ENCODE measurements around the gene RPS15.
A peak's percentile ranks its signal among the peaks of the same experiment; 100 is the strongest.

The RPS15 gene

GRCh38 chr19:1455002-1455335 lies 16.8 kb downstream of the RPS15 start:
- peak overlapping the region in 1 of 2 donors; percentile 44 for H3K4me3 Mint-ChIP-seq

DNA sequence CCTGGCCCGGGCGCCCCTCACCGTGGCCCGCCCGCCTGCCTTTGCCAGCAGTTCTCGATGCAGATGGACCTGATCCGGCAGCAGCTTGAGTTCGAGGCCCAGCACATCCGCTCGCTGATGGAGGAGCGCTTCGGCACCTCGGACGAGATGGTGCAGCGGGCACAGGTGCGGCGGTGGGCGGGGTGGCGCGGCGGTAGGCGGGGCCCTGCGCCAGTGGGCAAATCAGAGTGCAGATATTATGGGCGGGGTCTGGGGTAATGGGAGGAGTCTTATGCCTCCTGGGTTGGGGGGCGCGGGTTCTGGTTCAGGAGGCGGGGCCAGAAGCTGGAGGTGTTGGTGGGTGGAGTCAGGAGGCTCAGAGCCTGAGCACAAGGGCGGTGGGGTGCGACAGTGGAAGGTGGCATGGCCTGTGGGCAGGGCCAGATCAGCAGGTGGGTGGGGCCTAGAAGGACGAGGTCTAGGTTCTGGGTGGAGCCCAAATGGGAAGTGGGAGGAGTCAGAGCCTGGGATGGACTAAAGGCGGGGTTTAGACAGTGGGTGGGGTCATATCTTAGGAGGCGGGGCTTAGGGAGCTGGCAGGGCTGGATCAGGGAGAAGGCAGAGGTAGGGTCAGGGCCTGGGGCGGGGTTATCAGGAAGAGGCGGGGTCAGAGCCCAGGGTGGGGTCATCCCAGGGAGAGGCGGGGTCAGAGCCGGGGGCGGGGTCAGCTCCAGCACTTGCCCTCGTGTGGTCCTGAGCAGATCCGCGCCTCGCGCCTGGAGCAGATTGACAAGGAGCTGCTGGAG lies 17.3 kb downstream of the RPS15 start:
- Mint-ChIP-seq H3K27ac (peak overlapping the region; percentile 77), H3K36me3 (peaks cover 10 to 12% of the 10 kb centered on the region in 2 donors), H3K4me1 (peaks cover 20 to 26% of the 10 kb centered on the region in 2 donors), H3K9me3 (peaks cover 4 to 5% of the 10 kb centered on the region in 2 donors), H3K4me3 (peak overlapping the region; percentile 61 to 72), H3K27me3 (peaks cover 57 to 74% of the 10 kb centered on the region in 2 donors)
- DNase-seq: peak; percentile 33
- peak; percentile 62 to 66 for ATAC-seq (replicated peaks)

More at GRCh38 chr19:1455002-1455335, 16.8 kb downstream of the RPS15 start:
- Mint-ChIP-seq H3K27me3 (peaks cover 61 to 78% of the 10 kb centered on the region in 2 donors), H3K9me3 (peaks cover 4 to 5% of the 10 kb centered on the region in 2 donors), H3K4me1 (peaks cover 20 to 26% of the 10 kb centered on the region in 2 donors), H3K27ac (peak overlapping the region; percentile 77), H3K36me3 (peaks cover 10 to 12% of the 10 kb centered on the region in 2 donors)
- ATAC-seq (replicated peaks) (peak; percentile 29 to 41), DNase-seq (no peak)

DNA sequence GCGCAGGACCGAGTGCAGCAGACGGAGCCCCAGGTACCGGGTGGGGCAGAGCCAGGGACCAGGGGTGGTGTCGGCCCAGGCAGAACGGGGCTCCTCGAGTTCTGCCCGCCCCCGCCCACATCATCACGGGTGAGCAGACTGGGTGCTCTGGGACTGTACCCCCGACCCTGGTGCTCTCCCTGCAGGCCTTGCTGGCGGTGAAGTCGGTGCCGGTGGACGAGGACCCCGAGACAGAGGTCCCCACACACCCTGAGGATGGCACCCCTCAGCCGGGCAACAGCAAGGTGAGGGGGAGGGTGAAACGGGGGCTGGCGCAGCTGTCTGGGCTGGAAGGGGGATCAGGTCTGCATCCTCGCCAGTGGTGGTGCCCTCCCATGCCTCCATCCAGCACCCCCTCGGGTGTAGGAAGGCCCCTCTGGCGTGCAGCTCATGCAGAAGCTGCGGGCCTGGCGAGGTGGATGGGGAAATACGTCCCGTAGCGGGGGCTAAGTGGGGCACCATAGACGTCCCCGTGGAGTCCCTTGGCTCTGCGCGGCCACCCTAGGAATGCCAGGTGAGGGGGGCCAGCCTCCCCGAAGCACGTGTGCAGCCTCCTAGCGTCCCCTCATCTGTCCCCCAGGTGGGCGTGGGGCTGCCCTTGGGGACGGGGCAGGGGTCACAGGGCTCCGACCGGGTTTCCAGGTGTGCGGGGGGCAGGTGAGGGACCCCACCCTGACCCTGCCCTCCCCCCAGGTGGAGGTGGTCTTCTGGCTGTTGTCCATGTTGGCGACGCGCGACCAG lies 18.1 kb downstream of the RPS15 start:
- H3K4me1 Mint-ChIP-seq: peaks cover 16 to 26% of the 10 kb centered on the region in 2 donors
- no peak for ATAC-seq (replicated peaks)
- DNase-seq: no peak
- H3K27me3 Mint-ChIP-seq: peaks cover 49 to 66% of the 10 kb centered on the region in 2 donors
- H3K27ac Mint-ChIP-seq: no peak overlapping the region
- H3K9me3 Mint-ChIP-seq: peaks cover 4 to 5% of the 10 kb centered on the region in 2 donors
- peaks cover 10 to 12% of the 10 kb centered on the region in 2 donors for H3K36me3 Mint-ChIP-seq
- H3K4me3 Mint-ChIP-seq: peak overlapping the region in 1 of 2 donors; percentile 72

GRCh38 chr19:1457031-1457739 lies 19.0 kb downstream of the RPS15 start:
- H3K4me3 Mint-ChIP-seq: no peak overlapping the region
- H3K27ac Mint-ChIP-seq: no peak overlapping the region
- ATAC-seq (replicated peaks) (no peak), DNase-seq (no peak)
- peaks cover 16 to 26% of the 10 kb centered on the region in 2 donors for H3K4me1 Mint-ChIP-seq
- H3K27me3 Mint-ChIP-seq: peaks cover 41 to 57% of the 10 kb centered on the region in 2 donors
- peaks cover 10 to 12% of the 10 kb centered on the region in 2 donors for H3K36me3 Mint-ChIP-seq
- H3K9me3 Mint-ChIP-seq: peaks cover 4 to 5% of the 10 kb centered on the region in 2 donors

- ATAC-seq (replicated peaks) (no peak), DNase-seq (no peak)
- Mint-ChIP-seq H3K9me3 (peaks cover 4 to 5% of the 10 kb centered on the region in 2 donors), H3K4me3 (no peak overlapping the region), H3K27me3 (peaks cover 36 to 50% of the 10 kb centered on the region in 2 donors), H3K27ac (no peak overlapping the region), H3K36me3 (peaks cover 10 to 12% of the 10 kb centered on the region in 2 donors), H3K4me1 (peaks cover 13 to 24% of the 10 kb centered on the region in 2 donors)
Observed at GRCh38 chr19:1457892-1458291, 19.7 kb downstream of the RPS15 start.

DNA sequence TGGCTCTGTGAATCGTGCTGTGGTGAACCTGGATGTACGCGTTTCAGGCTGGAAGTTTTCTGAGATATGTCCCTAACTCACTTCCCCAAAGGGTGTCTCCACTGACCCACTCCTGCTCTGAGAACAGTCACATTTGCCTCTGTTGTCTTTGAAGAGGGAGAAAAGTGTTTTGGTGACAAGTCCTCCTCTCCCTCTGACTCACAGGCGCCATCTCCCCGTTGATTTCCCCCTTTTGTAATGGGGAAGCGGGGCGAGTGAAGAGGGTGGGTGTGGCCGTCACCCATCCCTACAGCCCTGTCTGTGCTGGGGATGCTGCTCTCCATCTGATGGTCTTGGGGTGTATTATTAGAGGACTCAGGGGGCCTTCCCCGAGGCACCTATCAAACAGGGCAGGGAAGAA lies 21.3 kb downstream of the RPS15 start:
- ATAC-seq (replicated peaks) (no peak), DNase-seq (no peak)
- Mint-ChIP-seq H3K36me3 (peaks cover 8 to 10% of the 10 kb centered on the region in 2 donors), H3K4me1 (peaks cover 7 to 14% of the 10 kb centered on the region in 2 donors), H3K27ac (no peak overlapping the region), H3K4me3 (no peak overlapping the region), H3K27me3 (peaks cover 26 to 38% of the 10 kb centered on the region in 2 donors), H3K9me3 (peaks cover 4 to 5% of the 10 kb centered on the region in 2 donors)

- Mint-ChIP-seq H3K4me3 (no peak overlapping the region), H3K4me1 (peaks cover 4 to 7% of the 10 kb centered on the region in 2 donors), H3K27me3 (peaks cover 20 to 31% of the 10 kb centered on the region in 2 donors), H3K36me3 (peaks cover 8 to 10% of the 10 kb centered on the region in 2 donors), H3K9me3 (peaks cover 4 to 5% of the 10 kb centered on the region in 2 donors), H3K27ac (no peak overlapping the region)
- DNase-seq (no peak), ATAC-seq (replicated peaks) (no peak)
Observed at GRCh38 chr19:1460033-1460995, 22.1 kb downstream of the RPS15 start.

- H3K4me3 Mint-ChIP-seq: no peak overlapping the region
- no peak for DNase-seq
- no peak overlapping the region for H3K27ac Mint-ChIP-seq
- H3K36me3 Mint-ChIP-seq: peaks cover 4 to 5% of the 10 kb centered on the region in 2 donors
- H3K9me3 Mint-ChIP-seq: no peaks in the 10 kb centered on the region
- peaks cover 14 to 22% of the 10 kb centered on the region in 2 donors for H3K27me3 Mint-ChIP-seq
- H3K4me1 Mint-ChIP-seq: peaks cover 3 to 4% of the 10 kb centered on the region in 2 donors
- no peak for ATAC-seq (replicated peaks)
Observed at GRCh38 chr19:1461862-1462261, 23.7 kb downstream of the RPS15 start.

DNA sequence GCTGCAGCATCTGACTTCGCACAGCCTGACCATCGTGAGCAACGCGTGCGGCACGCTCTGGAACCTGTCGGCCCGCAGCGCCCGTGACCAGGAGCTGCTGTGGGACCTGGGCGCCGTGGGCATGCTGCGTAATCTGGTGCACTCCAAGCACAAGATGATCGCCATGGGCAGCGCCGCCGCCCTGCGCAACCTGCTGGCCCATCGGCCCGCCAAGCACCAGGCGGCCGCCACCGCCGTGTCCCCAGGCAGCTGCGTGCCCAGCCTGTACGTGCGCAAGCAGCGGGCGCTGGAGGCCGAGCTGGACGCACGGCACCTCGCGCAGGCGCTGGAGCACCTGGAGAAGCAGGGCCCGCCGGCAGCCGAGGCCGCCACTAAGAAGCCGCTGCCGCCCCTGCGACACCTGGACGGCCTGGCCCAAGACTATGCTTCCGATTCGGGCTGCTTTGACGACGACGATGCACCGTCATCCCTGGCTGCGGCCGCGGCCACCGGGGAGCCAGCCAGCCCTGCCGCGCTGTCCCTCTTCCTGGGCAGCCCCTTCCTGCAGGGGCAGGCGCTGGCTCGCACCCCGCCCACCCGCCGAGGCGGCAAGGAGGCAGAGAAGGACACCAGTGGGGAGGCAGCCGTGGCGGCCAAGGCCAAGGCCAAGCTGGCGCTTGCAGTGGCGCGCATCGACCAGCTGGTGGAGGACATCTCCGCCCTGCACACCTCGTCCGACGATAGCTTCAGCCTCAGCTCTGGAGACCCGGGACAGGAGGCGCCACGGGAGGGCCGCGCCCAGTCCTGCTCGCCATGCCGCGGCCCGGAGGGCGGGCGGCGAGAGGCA lies 27.2 kb downstream of the RPS15 start:
- H3K4me1 Mint-ChIP-seq: peaks cover 6 to 12% of the 10 kb centered on the region in 2 donors
- H3K27me3 Mint-ChIP-seq: peaks cover 4 to 12% of the 10 kb centered on the region in 2 donors
- no peak overlapping the region for H3K27ac Mint-ChIP-seq
- peak overlapping the region in 1 of 2 donors; percentile 19 for H3K4me3 Mint-ChIP-seq
- DNase-seq (no peak), ATAC-seq (replicated peaks) (peak in 1 of 2 donors; percentile 37)
- H3K9me3 Mint-ChIP-seq: no peaks in the 10 kb centered on the region
- peaks cover 1 to 2% of the 10 kb centered on the region in 2 donors for H3K36me3 Mint-ChIP-seq

DNA sequence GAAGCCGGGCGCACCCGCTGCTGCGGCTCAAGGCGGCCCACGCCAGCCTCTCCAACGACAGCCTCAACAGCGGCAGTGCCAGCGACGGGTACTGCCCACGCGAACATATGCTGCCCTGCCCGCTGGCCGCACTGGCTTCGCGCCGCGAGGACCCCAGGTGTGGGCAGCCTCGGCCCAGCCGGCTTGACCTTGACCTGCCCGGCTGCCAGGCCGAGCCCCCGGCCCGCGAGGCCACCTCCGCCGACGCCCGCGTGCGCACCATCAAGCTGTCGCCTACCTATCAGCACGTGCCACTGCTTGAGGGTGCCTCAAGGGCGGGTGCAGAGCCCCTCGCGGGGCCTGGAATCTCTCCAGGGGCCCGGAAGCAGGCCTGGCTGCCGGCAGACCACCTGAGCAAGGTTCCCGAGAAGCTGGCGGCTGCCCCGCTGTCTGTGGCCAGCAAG lies 27.8 kb downstream of the RPS15 start:
- Mint-ChIP-seq H3K27me3 (peaks cover 4 to 12% of the 10 kb centered on the region in 2 donors), H3K4me3 (no peak overlapping the region), H3K9me3 (no peaks in the 10 kb centered on the region), H3K27ac (no peak overlapping the region), H3K36me3 (peaks cover 1 to 2% of the 10 kb centered on the region in 2 donors), H3K4me1 (peaks cover 7 to 17% of the 10 kb centered on the region in 2 donors)
- ATAC-seq (replicated peaks): no peak
- DNase-seq: no peak

DNA sequence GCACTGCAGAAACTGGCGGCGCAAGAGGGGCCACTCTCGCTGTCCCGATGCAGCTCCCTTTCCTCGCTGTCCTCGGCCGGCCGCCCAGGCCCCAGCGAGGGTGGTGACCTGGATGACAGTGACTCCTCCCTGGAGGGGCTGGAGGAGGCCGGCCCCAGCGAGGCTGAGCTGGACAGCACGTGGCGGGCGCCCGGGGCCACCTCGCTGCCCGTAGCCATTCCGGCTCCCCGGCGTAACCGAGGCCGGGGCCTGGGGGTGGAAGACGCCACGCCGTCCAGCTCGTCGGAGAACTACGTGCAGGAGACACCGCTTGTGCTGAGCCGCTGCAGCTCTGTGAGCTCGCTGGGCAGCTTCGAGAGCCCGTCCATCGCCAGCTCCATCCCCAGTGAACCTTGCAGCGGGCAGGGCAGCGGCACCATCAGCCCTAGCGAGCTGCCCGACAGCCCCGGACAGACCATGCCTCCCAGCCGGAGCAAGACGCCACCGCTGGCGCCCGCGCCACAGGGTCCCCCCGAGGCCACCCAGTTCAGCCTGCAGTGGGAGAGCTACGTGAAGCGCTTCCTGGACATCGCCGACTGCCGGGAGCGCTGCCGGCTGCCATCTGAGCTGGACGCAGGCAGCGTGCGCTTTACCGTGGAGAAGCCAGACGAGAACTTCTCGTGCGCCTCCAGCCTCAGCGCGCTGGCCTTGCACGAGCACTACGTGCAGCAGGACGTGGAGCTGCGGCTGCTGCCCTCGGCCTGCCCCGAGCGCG lies 28.4 kb downstream of the RPS15 start:
- ATAC-seq (replicated peaks) (no peak), DNase-seq (no peak)
- H3K4me3 Mint-ChIP-seq: peak overlapping the region in 1 of 2 donors; percentile 14
- peaks cover 1 to 2% of the 10 kb centered on the region in 2 donors for H3K36me3 Mint-ChIP-seq
- H3K27ac Mint-ChIP-seq: peak overlapping the region; percentile 25
- H3K4me1 Mint-ChIP-seq: peaks cover 9 to 23% of the 10 kb centered on the region in 2 donors
- no peaks in the 10 kb centered on the region for H3K9me3 Mint-ChIP-seq
- peaks cover 5 to 13% of the 10 kb centered on the region in 2 donors for H3K27me3 Mint-ChIP-seq

DNA sequence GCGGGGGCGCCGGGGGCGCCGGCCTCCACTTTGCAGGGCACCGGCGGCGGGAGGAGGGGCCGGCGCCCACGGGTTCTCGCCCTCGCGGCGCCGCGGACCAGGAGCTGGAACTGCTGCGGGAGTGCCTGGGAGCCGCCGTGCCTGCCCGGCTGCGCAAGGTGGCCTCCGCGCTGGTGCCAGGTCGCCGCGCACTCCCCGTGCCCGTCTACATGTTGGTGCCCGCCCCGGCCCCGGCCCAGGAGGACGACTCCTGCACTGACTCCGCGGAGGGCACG lies 29.0 kb downstream of the RPS15 start:
- H3K4me3 Mint-ChIP-seq: peak overlapping the region in 1 of 2 donors; percentile 28
- DNase-seq (no peak), ATAC-seq (replicated peaks) (no peak)
- H3K9me3 Mint-ChIP-seq: no peaks in the 10 kb centered on the region
- peaks cover 13 to 28% of the 10 kb centered on the region in 2 donors for H3K4me1 Mint-ChIP-seq
- no peak overlapping the region for H3K27ac Mint-ChIP-seq
- peaks cover 10 to 18% of the 10 kb centered on the region in 2 donors for H3K27me3 Mint-ChIP-seq
- peaks cover 1 to 2% of the 10 kb centered on the region in 2 donors for H3K36me3 Mint-ChIP-seq

All from stimulated activated naive B cell treated with anti-CD40 and anti-IgM and Interleukin-4, amounts not matched to agents 10 μg/mL and 1 μg/mL and 100 μg/mL, for 72 hours (primary cell).